Stomach (tissue), 9 donors: ENCODE data around the gene ZNF385D. TPM values are rescaled to one million over a fixed set of nuclear protein-coding genes. Genes with fewer than 3 reads are reported as not detected.
A peak's percentile ranks its signal among the peaks of the same experiment; 100 is the strongest.

ENCODE experiments used
- DNase-seq, 2 donors: peaks; one replicate each; pipeline versions ENCODE4 v3.0.0 to v3.0.0-alpha.2; 2013 to 2019
- H3K27ac ChIP-seq, 5 donors: fragments of 200-600 bp in 4 of 5; sonication (generic) in 4 of 5; one replicate each; pipeline ENCODE4 v1.5.1; 2013 to 2019; ENCODE audit warnings: mild to moderate bottlenecking in 1 of 5, moderate library complexity in 1 of 5
- H3K27me3 ChIP-seq, 3 donors: fragments of 200-600 bp; sonication (generic); one replicate each; pipeline ENCODE4 v1.5.1; 2017 to 2019; ENCODE audit warnings: mixed run types in 1 of 3
- H3K36me3 ChIP-seq, 4 donors: fragments of 200-600 bp; sonication (generic); 1 replicate in 3 of 4; 2 replicates in 1 of 4; pipeline ENCODE4 v1.5.1; 2016 to 2019
- H3K4me1 ChIP-seq, 4 donors: fragments of 200-600 bp; sonication (generic); one replicate each; pipeline ENCODE4 v1.5.1; 2016 to 2019
- H3K4me3 ChIP-seq, 4 donors: fragments of 200-600 bp; sonication (generic) in 3 of 4; one replicate each; pipeline ENCODE4 v1.5.1; 2016 to 2019; ENCODE audit warnings: mild to moderate bottlenecking in 1 of 4
- H3K9me3 ChIP-seq, 4 donors: fragments of 200-600 bp; sonication (generic); one replicate each; pipeline ENCODE4 v1.5.1; 2016 to 2019
- EP300 ChIP-seq: sonication (generic); formaldehyde crosslinking; IDR thresholded peaks from one replicate; pipeline ENCODE4 v1.6.1; 2017; ENCODE audit warnings: antibody characterized with exemption
- POLR2A ChIP-seq, 4 donors: fragments of 450-650 bp; IDR thresholded peaks; one replicate each; pipeline ENCODE4 v1.6.1; 2016; ENCODE audit warnings: antibody characterized with exemption in 4 of 4, control low read depth in 2 of 4, mild to moderate bottlenecking in 1 of 4, moderate library complexity in 1 of 4
- POLR2AphosphoS5 ChIP-seq, 3 donors: sonication (generic); formaldehyde crosslinking; IDR thresholded peaks; one replicate each; pipeline ENCODE4 v1.6.1; 2016; ENCODE audit warnings: antibody characterized with exemption in 3 of 3
- WGBS, 5 donors: extraction: QIAGEN DNeasy Blood & Tissue Kit in 3 of 5; methylation state at CpG; one replicate each; pipeline versions ENCODE4 v1.1.5 to v1.1.7; 2013 to 2018; 5-methylcytosine and 5-hydroxymethylcytosine counted together
- intact Hi-C: fragments of 100-400 bp; cut with DNase I; formaldehyde crosslinking; loops from one replicate; pipeline ENCODE4 v1.15.1; 2023; ENCODE audit warnings: low total_unique reads
- polyA plus RNA-seq, 3 donors: library from polyadenylated mRNA; stranded (reverse); fragments of 200-250 nt; gene quantifications; one replicate each; pipeline ENCODE4 v1.2.3, GENCODE V29; 2013
- total RNA-seq, 5 donors: library from RNA; depleted of rRNA; stranded (reverse); fragments of >200 nt; gene quantifications; one replicate each; pipeline versions ENCODE4 v1.1.0 to v1.2.3, GENCODE V29; 2014 to 2016
- TF ChIP-seq, protein P1 (sequence below), 7 experiments: fragments of 450-650 bp in 4 of 7; fragments of 200-600 bp in 3 of 7; sonication (generic) in 3 of 7; IDR thresholded peaks; one replicate each; pipeline ENCODE4 v1.5.1; 2016 to 2019; ENCODE audit warnings: antibody characterized with exemption in 7 of 7, control low read depth in 2 of 7, mild to moderate bottlenecking in 1 of 7
- donor health status: healthy with polysubstance abuse.
- donor health status: Bipolar disorder and iron deficiency.
- donor health status: healthy.

The ZNF385D gene
- total and polyA plus RNA-seq, 8 donors, result 0.31 to 7.2 (median 0.98) TPM; not detected in 2

DNA sequence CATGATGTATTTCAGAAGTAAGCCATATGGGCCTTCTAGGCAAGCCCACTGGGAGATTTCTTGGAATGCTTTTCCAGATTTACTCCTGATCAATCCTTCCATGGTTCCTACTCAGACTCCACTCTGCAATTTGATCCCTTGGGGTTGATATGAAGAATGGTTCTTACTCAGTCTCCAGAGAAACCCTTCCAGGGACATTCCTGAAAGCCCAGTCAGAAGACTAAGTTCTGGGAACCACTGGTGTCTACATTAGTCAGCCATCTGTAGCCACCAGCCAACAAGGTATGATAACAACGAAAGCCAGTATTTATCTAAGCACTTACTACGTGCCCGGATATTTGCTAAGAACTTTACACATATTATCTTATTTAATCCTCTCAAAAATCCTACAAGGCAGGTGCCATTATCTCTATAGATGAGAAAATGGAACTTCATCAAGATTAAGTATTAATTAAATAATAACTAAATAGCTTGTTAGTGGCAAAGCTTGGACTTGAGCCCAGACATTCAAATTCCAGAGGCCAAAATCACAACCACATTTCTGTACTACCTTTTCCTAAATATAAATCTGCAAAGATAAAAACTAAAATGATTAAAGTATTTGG, 32.7 kb downstream of the ZNF385D start:
- no peak for DNase-seq
- H3K36me3 ChIP-seq, result no peaks in the 10 kb centered on the region
- intact Hi-C loops, result no loop called here
- WGBS, 5 donors, result 21 to 62% (median 54%) methylated on average over 3 of the region's 3 CpGs
- H3K27ac ChIP-seq, result no peak overlapping the region
- no peak overlapping the region for H3K4me3 ChIP-seq
- no peaks in the 10 kb centered on the region for H3K27me3 ChIP-seq
- peaks cover 0 to 6% (median 0%) of the 10 kb centered on the region in 4 donors for H3K4me1 ChIP-seq
- H3K9me3 ChIP-seq, result no peaks in the 10 kb centered on the region
- TF ChIP-seq EP300, result no peak
- TF ChIP-seq POLR2AphosphoS5 (IDR thresholded peaks at IDR 0.05), result peak in 1 of 3 donors; percentile 27

DNA sequence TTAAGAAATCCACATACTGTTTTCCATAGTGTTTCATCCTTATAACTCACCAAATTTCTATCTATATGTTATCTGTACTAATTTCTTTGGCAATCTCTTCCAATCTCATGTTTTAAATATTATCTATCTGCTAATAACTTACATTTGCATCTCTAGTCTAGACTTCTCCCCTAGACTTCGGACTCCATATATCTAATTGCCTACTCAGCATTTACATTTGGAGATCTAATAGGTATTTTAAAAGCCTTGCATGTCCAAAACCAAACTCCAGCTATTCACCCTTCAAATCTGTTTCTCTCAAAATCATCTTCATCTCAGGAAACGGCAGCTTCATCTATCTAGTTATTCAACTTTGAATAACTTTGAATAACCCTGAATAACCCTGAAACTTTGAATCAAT, 35.3 kb downstream of the ZNF385D start:
- H3K27ac ChIP-seq, result no peak overlapping the region
- intact Hi-C loops, result no loop called here
- H3K4me1 ChIP-seq, result peaks cover 0 to 6% (median 0%) of the 10 kb centered on the region in 4 donors
- WGBS, 5 donors, result 27 to 89% (median 62%) methylated on average over 2 of the region's 2 CpGs
- no peaks in the 10 kb centered on the region for H3K27me3 ChIP-seq
- no peaks in the 10 kb centered on the region for H3K9me3 ChIP-seq
- no peaks in the 10 kb centered on the region for H3K36me3 ChIP-seq
- H3K4me3 ChIP-seq, result no peak overlapping the region
- DNase-seq, result no peak
- TF ChIP-seq, protein P1, sequence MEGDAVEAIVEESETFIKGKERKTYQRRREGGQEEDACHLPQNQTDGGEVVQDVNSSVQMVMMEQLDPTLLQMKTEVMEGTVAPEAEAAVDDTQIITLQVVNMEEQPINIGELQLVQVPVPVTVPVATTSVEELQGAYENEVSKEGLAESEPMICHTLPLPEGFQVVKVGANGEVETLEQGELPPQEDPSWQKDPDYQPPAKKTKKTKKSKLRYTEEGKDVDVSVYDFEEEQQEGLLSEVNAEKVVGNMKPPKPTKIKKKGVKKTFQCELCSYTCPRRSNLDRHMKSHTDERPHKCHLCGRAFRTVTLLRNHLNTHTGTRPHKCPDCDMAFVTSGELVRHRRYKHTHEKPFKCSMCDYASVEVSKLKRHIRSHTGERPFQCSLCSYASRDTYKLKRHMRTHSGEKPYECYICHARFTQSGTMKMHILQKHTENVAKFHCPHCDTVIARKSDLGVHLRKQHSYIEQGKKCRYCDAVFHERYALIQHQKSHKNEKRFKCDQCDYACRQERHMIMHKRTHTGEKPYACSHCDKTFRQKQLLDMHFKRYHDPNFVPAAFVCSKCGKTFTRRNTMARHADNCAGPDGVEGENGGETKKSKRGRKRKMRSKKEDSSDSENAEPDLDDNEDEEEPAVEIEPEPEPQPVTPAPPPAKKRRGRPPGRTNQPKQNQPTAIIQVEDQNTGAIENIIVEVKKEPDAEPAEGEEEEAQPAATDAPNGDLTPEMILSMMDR (IDR thresholded peaks at IDR 0.05), result no peak
- TF ChIP-seq EP300 (no peak), POLR2AphosphoS5 (IDR thresholded peaks at IDR 0.05) (no peak), POLR2A (IDR thresholded peaks at IDR 0.05) (no peak)

DNA sequence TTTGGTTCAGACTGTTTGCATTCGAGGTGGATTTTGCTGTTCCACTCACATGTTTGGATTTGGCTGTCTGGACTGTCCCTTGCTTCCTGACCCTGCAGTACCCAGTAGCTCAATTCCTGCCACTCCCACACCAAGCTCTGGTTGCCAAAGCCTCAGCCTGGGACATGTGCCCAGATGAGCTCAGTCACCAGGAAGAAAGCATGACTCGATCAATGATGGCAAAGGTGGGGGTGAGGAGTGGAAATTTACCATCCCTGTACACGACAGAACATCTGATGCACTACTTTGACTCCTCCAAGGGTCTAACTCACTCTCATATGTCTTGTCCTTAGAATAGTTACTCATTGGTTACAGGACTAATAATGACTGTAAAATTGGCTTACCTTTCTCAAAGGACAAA, 45.2 kb downstream of the ZNF385D start:
- H3K27ac ChIP-seq, result no peak overlapping the region
- H3K27me3 ChIP-seq, result no peaks in the 10 kb centered on the region
- DNase-seq, result peak in 1 of 2 donors; percentile 42
- intact Hi-C loops, result no loop called here
- no peaks in the 10 kb centered on the region for H3K36me3 ChIP-seq
- TF ChIP-seq POLR2A (IDR thresholded peaks at IDR 0.05) (no peak), EP300 (no peak), POLR2AphosphoS5 (IDR thresholded peaks at IDR 0.05) (peak in 1 of 3 donors; percentile 22)
- TF ChIP-seq, protein P1 (IDR thresholded peaks at IDR 0.05), result no peak
- H3K9me3 ChIP-seq, result no peaks in the 10 kb centered on the region
- 29 to 48% (median 34%) methylated on average over 3 of the region's 3 CpGs for WGBS, 5 donors
- H3K4me1 ChIP-seq, result no peaks in the 10 kb centered on the region
- H3K4me3 ChIP-seq, result no peak overlapping the region

DNA sequence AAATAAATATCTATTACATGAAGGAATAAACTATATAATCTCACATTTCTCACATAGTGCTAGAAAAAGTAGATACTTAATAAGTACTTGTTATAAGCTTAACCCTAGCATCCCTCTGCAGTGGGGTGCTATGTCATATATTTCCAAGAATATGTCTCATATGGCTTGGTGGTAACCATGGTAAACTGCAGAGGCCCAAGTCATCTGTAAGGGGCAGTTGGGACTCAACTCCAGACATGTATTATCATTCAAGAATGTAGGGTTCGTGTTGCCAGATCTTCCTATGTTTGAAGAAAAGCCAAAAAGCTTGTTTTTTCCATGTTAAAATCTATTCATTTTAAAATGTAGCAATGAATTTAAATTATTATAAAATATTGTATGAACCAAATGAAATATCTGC, 46.2 kb downstream of the ZNF385D start:
- 70 to 89% (median 88%) methylated on average over 1 of the region's 1 CpG for WGBS, 5 donors

More for the DNA sequence above, 46.2 kb downstream of the ZNF385D start:
- Histone ChIP-seq H3K4me1 (no peaks in the 10 kb centered on the region), H3K36me3 (no peaks in the 10 kb centered on the region), H3K4me3 (no peak overlapping the region), H3K27me3 (no peaks in the 10 kb centered on the region), H3K9me3 (no peaks in the 10 kb centered on the region), H3K27ac (no peak overlapping the region)
- no peak for TF ChIP-seq POLR2A (IDR thresholded peaks at IDR 0.05)
- TF ChIP-seq POLR2AphosphoS5 (IDR thresholded peaks at IDR 0.05), result no peak
- TF ChIP-seq, protein P1 (IDR thresholded peaks at IDR 0.05), result no peak
- no peak for TF ChIP-seq EP300
- no peak for DNase-seq
- intact Hi-C loops, result no loop called here
